Activated CD4-positive, alpha-beta T cell treated with anti-CD3 and anti-CD28 coated beads, Interleukin-2, Interleukin-6, amounts not matched to agents 100 ng/mL and 50 ng/mL, durations not matched to agents 16 hours and 8 hours (primary cell): ENCODE results near the gene SLC25A45.
A peak's percentile ranks its signal among the peaks of the same experiment; 100 is the strongest.
"Not testable (repeated sequence)": the region's sequence is repeated elsewhere in the genome, so short reads cannot be mapped to it uniquely, and the experiment has no call there.

Source experiments
- DNase-seq: peaks from one replicate; pipeline ENCODE4 v3.0.0-alpha.2; 2020

The SLC25A45 gene

GRCh38 chr11:65421794-65422632 is 39.6 kb upstream of the SLC25A45 start:
- DNase-seq = peak; percentile 97

GRCh38 chr11:65420979-65421793 is 38.7 kb upstream of the SLC25A45 start:
- peak; percentile 95 for DNase-seq

- DNase-seq = no peak
Measured at GRCh38 chr11:65420506-65420905, 38.1 kb upstream of the SLC25A45 start.

GRCh38 chr11:65419772-65420481 is 37.5 kb upstream of the SLC25A45 start:
- peak; percentile 87 for DNase-seq

- DNase-seq = no peak
Measured at GRCh38 chr11:65419460-65419771, 37.0 kb upstream of the SLC25A45 start.

GRCh38 chr11:65418681-65419459 is 36.4 kb upstream of the SLC25A45 start:
- DNase-seq = peak; percentile 97

- no peak for DNase-seq
Measured at GRCh38 chr11:65418431-65418680, 35.9 kb upstream of the SLC25A45 start.

GRCh38 chr11:65417702-65418430 is 35.4 kb upstream of the SLC25A45 start:
- DNase-seq = peak; percentile 61

GRCh38 chr11:65416841-65417701 is 34.6 kb upstream of the SLC25A45 start:
- peak; percentile 45 for DNase-seq

- DNase-seq = peak; percentile 95
Measured at GRCh38 chr11:65416341-65416824, 33.9 kb upstream of the SLC25A45 start.

- no peak for DNase-seq
Measured at GRCh38 chr11:65415499-65416340, 33.3 kb upstream of the SLC25A45 start.

- no peak for DNase-seq
Measured at GRCh38 chr11:65414776-65415498, 32.5 kb upstream of the SLC25A45 start.

GRCh38 chr11:65413077-65413664 is 30.7 kb upstream of the SLC25A45 start:
- DNase-seq = not testable (repeated sequence)

- DNase-seq = no peak
Measured at GRCh38 chr11:65412271-65413076, 30.0 kb upstream of the SLC25A45 start.

- no peak for DNase-seq
Measured at GRCh38 chr11:65411681-65412070, 29.2 kb upstream of the SLC25A45 start.

GRCh38 chr11:65410936-65411680 is 28.7 kb upstream of the SLC25A45 start:
- no peak for DNase-seq

GRCh38 chr11:65404638-65405339 is 22.3 kb upstream of the SLC25A45 start:
- DNase-seq = no peak
